ENCODE data around the gene FAM186B.
"Not testable (repeated sequence)": the region's sequence is repeated elsewhere in the genome, so short reads cannot be mapped to it uniquely, and the experiment has no call there.

FAM186B gene

DNA sequence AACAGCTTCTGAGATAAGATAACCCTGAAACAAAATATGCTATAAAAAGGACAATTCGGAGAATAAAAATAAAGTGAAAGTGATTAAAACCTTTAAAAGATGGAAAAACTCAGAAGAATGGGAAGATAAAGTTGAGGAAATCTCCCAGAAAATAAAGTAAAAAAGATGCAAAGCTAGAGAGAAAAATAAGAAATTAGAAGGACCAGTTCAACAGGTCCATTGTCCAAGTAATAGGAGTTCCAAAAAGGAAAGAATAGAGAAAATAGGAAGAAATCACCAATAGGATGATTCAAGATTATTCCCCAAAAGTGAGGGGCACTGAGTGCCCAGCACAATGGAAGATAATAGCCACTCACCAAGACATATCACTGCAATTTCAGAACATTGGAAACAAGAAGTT, 13.1 kb upstream of the FAM186B start:
- Histone ChIP-seq H3K4me3 (ENCODE audit: low read length) (no peak overlapping the region), H3K27me3 (ENCODE audit: insufficient read depth, low read length) (peaks cover 28% of the 10 kb centered on the region; the same call in 1 of the 2 replicates), H3K36me3 (ENCODE audit: insufficient read depth, low read depth, low read length) (no peaks in the 10 kb centered on the region), H3K27ac (ENCODE audit: low read length) (no peak overlapping the region), H3K9me3 (ENCODE audit: insufficient read depth, low read depth, low read length) (no peaks in the 10 kb centered on the region), H3K4me1 (ENCODE audit: insufficient read depth, low read length) (peaks cover 10% of the 10 kb centered on the region), H3K9ac (ENCODE audit: low read depth, low read length) (no peak overlapping the region)

DNA sequence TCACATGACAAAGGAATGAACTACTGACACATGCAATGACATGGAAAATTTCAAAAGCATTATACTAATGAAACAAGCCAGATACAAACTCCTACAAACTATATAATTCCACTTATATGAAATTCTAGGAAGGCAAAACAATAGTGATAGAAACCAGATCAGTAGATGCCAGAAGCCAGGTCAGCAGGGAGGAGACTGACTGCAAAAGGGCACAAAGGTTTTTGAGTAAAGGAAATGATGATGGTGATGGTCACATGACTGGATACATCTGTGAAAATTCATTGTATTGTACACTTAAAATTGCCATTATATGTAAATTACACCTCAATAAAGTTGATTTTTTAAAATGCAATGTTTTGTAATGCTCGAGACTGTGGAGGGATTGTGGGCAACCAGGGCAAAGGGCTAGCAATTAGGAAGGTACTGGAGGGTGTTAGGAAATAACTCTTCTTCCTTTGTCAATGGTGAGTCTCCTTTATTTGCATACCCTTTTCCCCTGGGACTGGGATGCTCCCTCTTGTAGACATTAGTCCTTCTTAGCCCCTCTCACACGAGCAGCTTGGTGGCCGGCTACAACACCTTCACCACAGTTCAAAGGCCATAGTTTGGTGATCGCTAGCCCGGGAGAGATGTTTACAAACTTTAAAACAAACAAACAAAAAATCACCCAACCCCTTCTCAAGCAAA, 11.2 kb upstream of the FAM186B start:
- H3K27me3 ChIP-seq (ENCODE audit: insufficient read depth, low read length) = peaks cover 20% of the 10 kb centered on the region; the same call in 1 of the 2 replicates
- H3K9ac ChIP-seq (ENCODE audit: low read depth, low read length) = no peak overlapping the region
- H3K36me3 ChIP-seq (ENCODE audit: insufficient read depth, low read depth, low read length) = no peaks in the 10 kb centered on the region
- no peak overlapping the region for H3K27ac ChIP-seq (ENCODE audit: low read length)
- no peak overlapping the region for H3K4me3 ChIP-seq (ENCODE audit: low read length)
- no peaks in the 10 kb centered on the region for H3K9me3 ChIP-seq (ENCODE audit: insufficient read depth, low read depth, low read length)
- H3K4me1 ChIP-seq (ENCODE audit: insufficient read depth, low read length) = peaks cover 9% of the 10 kb centered on the region

DNA sequence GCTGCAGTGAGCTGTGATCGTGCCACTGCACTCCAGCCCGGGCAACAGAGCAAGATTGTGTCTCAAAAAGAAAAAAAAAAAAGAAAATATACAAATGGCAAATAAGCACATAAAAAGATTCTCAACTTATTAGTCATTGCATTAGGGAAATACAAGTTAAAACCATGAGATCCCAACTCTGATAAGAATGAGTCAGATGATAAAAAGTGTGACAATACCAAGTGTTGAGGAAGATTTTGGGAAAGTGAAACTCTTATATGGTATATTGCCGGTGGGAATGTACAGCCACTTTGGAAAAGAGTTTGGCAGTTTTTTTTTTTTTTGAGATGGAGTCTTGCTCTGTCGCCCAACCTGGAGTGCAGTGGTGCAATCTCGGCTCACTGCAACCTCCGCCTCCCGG, 10.3 kb upstream of the FAM186B start:
- no peaks in the 10 kb centered on the region for H3K36me3 ChIP-seq (ENCODE audit: insufficient read depth, low read depth, low read length)
- H3K9ac ChIP-seq (ENCODE audit: low read depth, low read length) = no peak overlapping the region
- no peak overlapping the region for H3K27ac ChIP-seq (ENCODE audit: low read length)
- H3K27me3 ChIP-seq (ENCODE audit: insufficient read depth, low read length) = peaks cover 11% of the 10 kb centered on the region; the same call in 1 of the 2 replicates
- peaks cover 5% of the 10 kb centered on the region; the same call in 1 of the 2 replicates for H3K4me1 ChIP-seq (ENCODE audit: insufficient read depth, low read length)
- no peaks in the 10 kb centered on the region for H3K9me3 ChIP-seq (ENCODE audit: insufficient read depth, low read depth, low read length)
- no peak overlapping the region for H3K4me3 ChIP-seq (ENCODE audit: low read length)

DNA sequence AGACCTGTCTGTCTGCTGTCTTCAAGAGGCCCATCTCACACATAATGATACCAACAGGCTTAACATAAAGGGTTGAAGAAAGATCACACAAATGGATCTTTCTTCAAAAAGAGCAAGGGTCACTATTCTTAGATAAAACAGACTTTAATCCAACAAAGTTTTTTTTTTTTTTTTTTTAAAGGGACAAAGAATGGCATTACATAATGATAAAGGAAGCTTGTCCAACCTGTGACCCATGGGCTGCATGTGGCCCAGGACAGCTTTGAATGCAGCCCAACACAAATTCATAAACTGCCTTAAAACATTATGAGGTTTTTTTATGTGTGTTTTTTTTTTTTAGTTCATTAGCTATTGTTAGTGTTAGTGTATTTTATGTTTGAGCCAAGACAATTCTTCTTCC, 6.8 kb upstream of the FAM186B start:
- H3K27me3 ChIP-seq (ENCODE audit: insufficient read depth, low read length) = peaks cover 3% of the 10 kb centered on the region; the same call in 1 of the 2 replicates
- H3K4me1 ChIP-seq (ENCODE audit: insufficient read depth, low read length) = no peaks in the 10 kb centered on the region
- no peaks in the 10 kb centered on the region for H3K36me3 ChIP-seq (ENCODE audit: insufficient read depth, low read depth, low read length)
- H3K27ac ChIP-seq (ENCODE audit: low read length) = no peak overlapping the region
- H3K9me3 ChIP-seq (ENCODE audit: insufficient read depth, low read depth, low read length) = no peaks in the 10 kb centered on the region
- H3K9ac ChIP-seq (ENCODE audit: low read depth, low read length) = no peak overlapping the region
- no peak overlapping the region for H3K4me3 ChIP-seq (ENCODE audit: low read length)

DNA sequence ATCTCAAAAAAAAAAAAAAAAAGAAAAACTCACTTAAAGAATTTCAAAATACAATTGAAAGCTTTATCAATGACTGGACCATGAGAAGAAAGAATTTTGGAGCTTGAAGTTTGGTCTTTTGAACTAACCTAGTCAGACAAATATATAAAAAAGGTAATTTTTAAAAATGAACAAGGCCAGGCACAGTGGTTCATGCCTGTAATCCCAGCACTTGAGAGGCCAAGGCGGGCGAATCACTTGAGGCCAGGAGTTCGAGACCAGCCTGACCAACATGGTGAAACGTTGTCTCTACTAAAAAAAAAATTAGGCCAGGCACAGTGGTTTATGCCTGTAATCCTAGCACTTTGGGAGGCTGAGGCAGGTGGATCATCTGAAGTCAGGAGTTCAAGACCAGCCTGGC, 5.3 kb upstream of the FAM186B start:
- not testable (repeated sequence) for H3K27me3 ChIP-seq (ENCODE audit: insufficient read depth, low read length); H3K4me3 ChIP-seq (ENCODE audit: low read length); H3K9ac ChIP-seq (ENCODE audit: low read depth, low read length); H3K36me3 ChIP-seq (ENCODE audit: insufficient read depth, low read depth, low read length); H3K4me1 ChIP-seq (ENCODE audit: insufficient read depth, low read length); H3K27ac ChIP-seq (ENCODE audit: low read length); H3K9me3 ChIP-seq (ENCODE audit: insufficient read depth, low read depth, low read length)

DNA sequence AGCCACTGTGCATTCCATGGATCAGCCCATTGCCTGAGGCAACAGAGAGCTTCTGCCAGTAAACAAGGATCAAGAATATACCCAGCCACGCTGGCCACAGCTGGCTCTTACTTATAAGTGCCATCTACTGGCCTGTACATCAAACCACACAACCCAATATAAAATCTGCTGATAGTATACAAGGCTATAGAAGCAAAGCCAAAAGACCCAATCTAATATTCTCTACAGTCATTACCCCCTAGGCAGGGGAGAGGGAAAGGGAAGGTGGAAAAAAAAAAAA, 4.4 kb upstream of the FAM186B start:
- H3K27me3 ChIP-seq (ENCODE audit: insufficient read depth, low read length) = peaks cover 3% of the 10 kb centered on the region; the same call in 1 of the 2 replicates
- no peaks in the 10 kb centered on the region for H3K9me3 ChIP-seq (ENCODE audit: insufficient read depth, low read depth, low read length)
- H3K4me1 ChIP-seq (ENCODE audit: insufficient read depth, low read length) = no peaks in the 10 kb centered on the region
- H3K27ac ChIP-seq (ENCODE audit: low read length) = no peak overlapping the region
- H3K4me3 ChIP-seq (ENCODE audit: low read length) = no peak overlapping the region
- H3K9ac ChIP-seq (ENCODE audit: low read depth, low read length) = no peak overlapping the region
- H3K36me3 ChIP-seq (ENCODE audit: insufficient read depth, low read depth, low read length) = no peaks in the 10 kb centered on the region

DNA sequence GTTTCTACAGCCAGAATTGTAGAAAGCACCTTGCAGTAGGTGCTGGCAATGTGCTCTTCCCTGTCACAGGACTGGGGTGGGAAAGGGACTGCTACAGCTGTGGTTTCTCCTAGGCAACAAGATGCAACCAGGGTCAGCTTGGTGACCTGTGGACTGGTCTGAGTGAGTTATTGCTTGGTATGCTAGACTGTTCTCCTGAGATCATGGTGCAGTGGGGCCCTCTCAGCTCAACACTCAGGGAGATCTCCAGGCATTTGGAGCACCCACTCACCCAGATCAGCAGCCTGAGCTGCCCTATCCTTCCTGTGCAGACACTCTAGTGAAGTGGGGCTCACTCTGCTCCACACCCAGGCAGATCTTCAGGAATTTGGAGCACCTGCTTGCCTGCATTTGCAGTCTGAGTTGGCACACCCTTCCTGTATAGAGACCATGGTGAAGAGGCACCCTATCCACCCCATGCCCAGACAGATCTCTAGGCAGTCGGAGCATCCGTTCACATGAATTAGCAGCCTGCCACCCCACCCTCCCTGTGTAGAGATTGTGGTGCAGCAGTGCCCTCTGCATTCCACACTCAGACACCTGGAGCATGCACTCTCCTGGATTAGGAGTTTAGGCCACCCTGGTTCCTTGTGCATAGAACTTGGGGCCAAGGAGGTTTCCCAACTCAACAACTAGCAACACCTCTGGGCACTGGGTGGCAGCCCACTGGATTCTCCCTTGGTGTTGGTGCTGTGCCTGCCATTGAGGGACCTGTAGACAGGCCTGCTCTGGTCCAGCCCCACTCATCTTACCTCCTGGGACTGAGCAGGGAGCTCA, 3.8 kb upstream of the FAM186B start:
- Histone ChIP-seq H3K9me3 (ENCODE audit: insufficient read depth, low read depth, low read length) (no peaks in the 10 kb centered on the region), H3K36me3 (ENCODE audit: insufficient read depth, low read depth, low read length) (no peaks in the 10 kb centered on the region), H3K9ac (ENCODE audit: low read depth, low read length) (no peak overlapping the region), H3K27ac (ENCODE audit: low read length) (no peak overlapping the region), H3K27me3 (ENCODE audit: insufficient read depth, low read length) (peaks cover 3% of the 10 kb centered on the region; the same call in 1 of the 2 replicates), H3K4me1 (ENCODE audit: insufficient read depth, low read length) (no peaks in the 10 kb centered on the region), H3K4me3 (ENCODE audit: low read length) (no peak overlapping the region)

DNA sequence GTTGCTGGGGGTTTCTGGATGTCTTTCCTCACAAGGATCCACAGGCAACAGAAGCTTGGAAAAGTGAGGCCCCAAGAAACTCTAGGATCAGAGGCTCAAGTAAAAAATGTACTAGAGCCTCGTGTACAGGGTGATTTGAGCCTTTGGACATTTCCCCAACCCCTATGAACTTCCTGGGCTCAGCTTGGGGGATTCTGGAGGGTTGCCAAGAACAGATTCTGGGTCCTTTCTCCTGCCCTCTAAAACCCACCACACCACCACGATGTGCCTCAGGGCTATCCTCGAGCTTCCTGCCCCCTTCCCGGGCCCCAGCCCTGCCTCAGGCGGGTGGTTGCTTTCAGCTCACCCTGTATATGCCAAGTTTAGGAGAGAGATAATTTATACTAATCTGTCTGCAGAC, 583 bp downstream of the FAM186B start:
- no peak overlapping the region for H3K27ac ChIP-seq (ENCODE audit: low read length)
- no peaks in the 10 kb centered on the region for H3K4me1 ChIP-seq (ENCODE audit: insufficient read depth, low read length)
- peaks cover 15% of the 10 kb centered on the region; the same call in 1 of the 2 replicates for H3K27me3 ChIP-seq (ENCODE audit: insufficient read depth, low read length)
- no peaks in the 10 kb centered on the region for H3K36me3 ChIP-seq (ENCODE audit: insufficient read depth, low read depth, low read length)
- no peak overlapping the region for H3K4me3 ChIP-seq (ENCODE audit: low read length)
- H3K9me3 ChIP-seq (ENCODE audit: insufficient read depth, low read depth, low read length) = no peaks in the 10 kb centered on the region
- H3K9ac ChIP-seq (ENCODE audit: low read depth, low read length) = no peak overlapping the region

DNA sequence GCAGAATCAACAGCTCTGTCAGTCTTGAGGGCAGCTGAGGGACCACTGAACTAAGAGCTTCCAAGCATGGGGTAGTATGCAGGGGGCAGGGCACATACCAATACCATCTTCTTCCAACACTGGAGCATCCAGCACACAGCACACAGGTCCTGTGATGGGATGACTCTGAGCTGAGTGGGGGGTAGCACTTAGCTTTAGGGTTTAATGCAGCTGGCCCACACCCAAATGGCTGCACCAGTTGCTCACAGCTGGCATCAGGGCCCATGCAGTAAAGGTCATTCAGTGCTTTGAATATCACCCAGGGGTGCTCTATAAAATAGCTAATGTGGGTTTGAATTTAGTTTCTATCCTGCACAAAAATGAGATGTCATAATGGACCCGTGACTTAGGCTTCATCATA, 1.7 kb downstream of the FAM186B start:
- Histone ChIP-seq H3K4me3 (ENCODE audit: low read length) (no peak overlapping the region), H3K9me3 (ENCODE audit: insufficient read depth, low read depth, low read length) (no peaks in the 10 kb centered on the region), H3K36me3 (ENCODE audit: insufficient read depth, low read depth, low read length) (no peaks in the 10 kb centered on the region), H3K27me3 (ENCODE audit: insufficient read depth, low read length) (peaks cover 12% of the 10 kb centered on the region; the same call in 1 of the 2 replicates), H3K9ac (ENCODE audit: low read depth, low read length) (no peak overlapping the region), H3K27ac (ENCODE audit: low read length) (no peak overlapping the region), H3K4me1 (ENCODE audit: insufficient read depth, low read length) (no peaks in the 10 kb centered on the region)

DNA sequence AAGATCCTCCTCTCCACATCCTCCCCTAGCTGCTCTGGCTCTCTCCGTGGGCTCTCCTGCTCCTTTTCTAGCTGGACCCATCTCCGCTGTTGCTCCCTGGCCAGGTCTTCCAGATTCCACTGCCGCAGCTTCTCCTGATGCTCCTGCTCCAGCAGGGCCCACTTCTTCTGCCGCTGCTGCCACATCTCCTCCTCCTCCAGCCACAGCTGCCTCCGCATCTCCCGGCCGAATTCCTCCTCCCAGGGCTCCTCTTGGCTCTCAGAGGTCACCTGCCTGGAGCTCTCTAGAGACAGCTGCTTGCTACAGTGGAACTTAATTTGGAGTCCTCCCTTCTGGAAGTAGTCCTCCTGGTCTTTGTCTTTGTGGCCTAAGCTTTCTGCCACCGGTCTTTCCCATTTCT, 5.5 kb downstream of the FAM186B start:
- H3K9me3 ChIP-seq (ENCODE audit: insufficient read depth, low read depth, low read length) = no peaks in the 10 kb centered on the region
- no peaks in the 10 kb centered on the region for H3K4me1 ChIP-seq (ENCODE audit: insufficient read depth, low read length)

DNA sequence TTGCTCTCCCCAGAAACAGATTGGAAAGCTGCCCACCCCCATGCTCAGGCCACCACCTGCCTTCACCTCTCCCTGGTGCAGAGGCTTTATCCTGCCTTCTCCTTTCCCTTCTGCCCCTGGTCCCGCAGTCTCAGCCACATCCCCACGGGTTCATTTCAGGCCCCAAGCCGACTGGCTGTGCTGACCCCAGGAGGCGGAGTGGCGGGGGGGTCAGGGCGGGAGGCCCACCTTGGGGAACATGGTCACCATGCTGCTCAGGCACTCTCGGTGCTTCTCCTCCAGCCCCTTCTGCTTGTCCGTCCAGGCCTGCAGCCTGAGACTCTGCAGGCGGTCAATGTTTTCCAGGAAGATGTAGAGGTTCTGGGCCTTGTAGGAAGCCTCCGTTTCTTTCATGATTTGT, 6.9 kb downstream of the FAM186B start:
- H3K27ac ChIP-seq (ENCODE audit: low read length) = no peak overlapping the region
- H3K4me1 ChIP-seq (ENCODE audit: insufficient read depth, low read length) = no peaks in the 10 kb centered on the region
- H3K4me3 ChIP-seq (ENCODE audit: low read length) = no peak overlapping the region
- no peaks in the 10 kb centered on the region for H3K9me3 ChIP-seq (ENCODE audit: insufficient read depth, low read depth, low read length)
- no peak overlapping the region for H3K9ac ChIP-seq (ENCODE audit: low read depth, low read length)
- no peaks in the 10 kb centered on the region for H3K36me3 ChIP-seq (ENCODE audit: insufficient read depth, low read depth, low read length)
- H3K27me3 ChIP-seq (ENCODE audit: insufficient read depth, low read length) = 0 out of 2 replicates have a peak, but pooled peaks cover 10% of the 10 kb centered on the region

More for the DNA sequence above, 5.5 kb downstream of the FAM186B start:
- H3K9ac ChIP-seq (ENCODE audit: low read depth, low read length) = no peak overlapping the region
- no peaks in the 10 kb centered on the region for H3K36me3 ChIP-seq (ENCODE audit: insufficient read depth, low read depth, low read length)
- no peak overlapping the region for H3K27ac ChIP-seq (ENCODE audit: low read length)
- no peak overlapping the region for H3K4me3 ChIP-seq (ENCODE audit: low read length)
- 0 out of 2 replicates have a peak, but pooled peaks cover 12% of the 10 kb centered on the region for H3K27me3 ChIP-seq (ENCODE audit: insufficient read depth, low read length)
